K562 (cell line): ENCODE measurements around the gene ANTKMT. TPM values are rescaled to one million over a fixed set of nuclear protein-coding genes. Genes with fewer than 3 reads are reported as not detected.

Source experiments
- BHLHE40 ChIP-seq: IDR thresholded peaks from 2 replicates; pipeline ENCODE4 v1.6.1; 2011; ENCODE audit warnings: low read length, improper control_type of control experiment
- CHD2 ChIP-seq: IDR thresholded peaks from 2 replicates; pipeline ENCODE4 v1.6.1; 2011; ENCODE audit warnings: low read depth, low read length
- CREB1 ChIP-seq, 2 experiments: sonication (generic) in 1 of 2; formaldehyde crosslinking in 1 of 2; IDR thresholded peaks; 2 replicates each; pipeline versions ENCODE4 v1.6.1 to v1.8.0; 2012 to 2022; ENCODE audit warnings: inconsistent platforms in 1 of 2, mild to moderate bottlenecking in 1 of 2, missing genetic modification reagents in 1 of 2, moderate library complexity in 1 of 2
- E2F6 ChIP-seq, 2 experiments: IDR thresholded peaks; 2 replicates each; pipeline ENCODE4 v1.6.1; 2011; ENCODE audit warnings: borderline replicate concordance in 1 of 2, control low read depth in 1 of 2, low read depth in 1 of 2, low read length in 1 of 2, mild to moderate bottlenecking in 1 of 2, mixed read lengths in 1 of 2, moderate library complexity in 1 of 2; ENCODE audit not compliant: insufficient read depth in 1 of 2, insufficient read length in 1 of 2, poor library complexity in 1 of 2, severe bottlenecking in 1 of 2; ENCODE audit errors: extremely low read depth in 1 of 2
- EGR1 ChIP-seq: fragments of 450-650 bp; conservative IDR thresholded peaks from 2 replicates; pipeline ENCODE4 v1.6.1; 2017; ENCODE audit warnings: mild to moderate bottlenecking
- ETS1 ChIP-seq: conservative IDR thresholded peaks from 2 replicates; pipeline ENCODE4 v1.6.1; 2011; ENCODE audit warnings: low read depth, mild to moderate bottlenecking, low read length; ENCODE audit not compliant: control insufficient read depth
- FOXP1 ChIP-seq: sonication (generic); formaldehyde crosslinking; IDR thresholded peaks from 2 replicates; pipeline ENCODE4 v1.8.0; 2022; ENCODE audit warnings: mild to moderate bottlenecking, missing genetic modification reagents
- HDAC8 ChIP-seq: fragments of 450-650 bp; IDR thresholded peaks from 2 replicates; pipeline ENCODE4 v1.6.1; 2016; ENCODE audit warnings: mild to moderate bottlenecking, missing genetic modification characterization, moderate library complexity, missing compliant biosample characterization
- HLTF ChIP-seq: fragments of 450-650 bp; IDR thresholded peaks from 2 replicates; pipeline ENCODE4 v1.6.1; 2016
- HMGXB4 ChIP-seq: sonication (generic); formaldehyde crosslinking; IDR thresholded peaks from 2 replicates; pipeline ENCODE4 v1.8.1; 2023; ENCODE audit warnings: mild to moderate bottlenecking, missing genetic modification reagents
- NR2C2 ChIP-seq, 2 experiments: fragments of 200-800 bp in 1 of 2; sonication (Bioruptor generic) in 1 of 2; sonication (generic) in 1 of 2; formaldehyde crosslinking in 1 of 2; IDR thresholded peaks; 2 replicates each; pipeline versions ENCODE4 v1.6.1 to v1.8.0; 2016 to 2022; ENCODE audit warnings: mild to moderate bottlenecking in 1 of 2, missing compliant biosample characterization in 1 of 2, missing genetic modification characterization in 1 of 2, missing genetic modification reagents in 1 of 2
- NUFIP1 ChIP-seq: fragments of 450-650 bp; IDR thresholded peaks from 2 replicates; pipeline ENCODE4 v1.6.1; 2018; ENCODE audit not compliant: partially characterized antibody
- PRPF4 ChIP-seq: fragments of 200-400 bp; formaldehyde crosslinking; IDR thresholded peaks from one replicate; pipeline ENCODE4 v1.6.1; 2017; ENCODE audit warnings: low read length, low read depth, mild to moderate bottlenecking; ENCODE audit not compliant: insufficient read depth, poor library complexity, severe bottlenecking
- SP2 ChIP-seq: IDR thresholded peaks from 2 replicates; pipeline ENCODE4 v1.6.1; 2011; ENCODE audit warnings: mild to moderate bottlenecking, low read depth, low read length, moderate library complexity; ENCODE audit not compliant: poor library complexity, severe bottlenecking; ENCODE audit errors: extremely low read depth
- TRIM28 ChIP-seq: fragments of 450-650 bp; IDR thresholded peaks from 2 replicates; pipeline ENCODE4 v1.6.1; 2017
- ZNF232 ChIP-seq: sonication (generic); formaldehyde crosslinking; IDR thresholded peaks from 2 replicates; pipeline ENCODE4 v1.8.0; 2022; ENCODE audit warnings: mild to moderate bottlenecking, missing genetic modification reagents
- ZNF253 ChIP-seq: fragments of 250-450 bp; sonication (Bioruptor Pico); conservative IDR thresholded peaks from 2 replicates; pipeline ENCODE4 v1.6.1; 2021; ENCODE audit warnings: mild to moderate bottlenecking
- ZNF395 ChIP-seq: fragments of 200-800 bp; sonication (Bioruptor generic); IDR thresholded peaks from 2 replicates; pipeline ENCODE4 v1.6.1; 2017; ENCODE audit warnings: missing genetic modification characterization, missing compliant biosample characterization
- polyA plus RNA-seq, 8 experiments: library from polyadenylated mRNA; depleted of rRNA in 4 of 8; stranded (reverse) in 5 of 8; unstranded in 3 of 8; fragments of >200 nt; fragmentation: Nextera tagmentation in 2 of 8; fragmentation: Illumina TruSeq in 1 of 8; extraction: Ambion mirVana in 2 of 8; extraction: Trizol in 1 of 8; gene quantifications; 2 replicates each; pipeline versions ENCODE4 v1.2.1 to v1.2.3, GENCODE V29; 2011 to 2014; ENCODE audit warnings: inconsistent platforms in 1 of 8, missing spikeins in 1 of 8
- total RNA-seq, 7 experiments: library from RNA; depleted of rRNA in 6 of 7; stranded (reverse); fragments of >200 nt in 6 of 7; fragmentation: Illumina TruSeq in 2 of 7; extraction: Trizol in 2 of 7; gene quantifications; 2 replicates each; pipeline versions ENCODE4 v1.2.1 to v1.2.3, GENCODE V29; 2011 to 2021; ENCODE audit warnings: low replicate concordance in 1 of 7

Gene ANTKMT
- total and polyA plus RNA-seq, 9 of the 15 experiments (the other 6 are each of a cell fraction or from before 2014, with no cell fraction given): 0.58 to 217 (median 19.1) TPM

- no peak for TF ChIP-seq CREB1 (IDR thresholded peaks at IDR 0.05)
- TF ChIP-seq CREB1 (CRISPR knock-in tag; IDR thresholded peaks at IDR 0.05): 0 out of 2 replicates have a peak, but pooled peaks have one; percentile 21
- TF ChIP-seq HDAC8 (tag): no peak
- peak; percentile 44 for TF ChIP-seq EGR1
- no peak for TF ChIP-seq NUFIP1
- TF ChIP-seq SP2: no peak
- TF ChIP-seq ETS1: 0 out of 2 replicates have a peak, but pooled peaks have one; percentile 22
- no peak for TF ChIP-seq NR2C2 (CRISPR knock-in tag; IDR thresholded peaks at IDR 0.05)
- TF ChIP-seq NR2C2 (tag; IDR thresholded peaks at IDR 0.05): no peak
- TF ChIP-seq HLTF: 0 out of 2 replicates have a peak, but pooled peaks have one; percentile 49
- TF ChIP-seq ZNF253: no peak
- TF ChIP-seq ZNF232 (CRISPR knock-in tag): peak; percentile 55; the same call in 1 of the 2 replicates
- TF ChIP-seq CHD2: no peak
- no peak for TF ChIP-seq HMGXB4 (CRISPR knock-in tag)
- TF ChIP-seq ZNF395 (CRISPR knock-in tag): no peak
- no peak for TF ChIP-seq FOXP1 (CRISPR knock-in tag)
- TF ChIP-seq TRIM28: no peak
- no peak for TF ChIP-seq BHLHE40
- no peak for TF ChIP-seq E2F6 (IDR thresholded peaks at IDR 0.05; ENCODE audit: borderline replicate concordance in 1 of 2, extremely low read depth in 1 of 2, insufficient read depth in 1 of 2, insufficient read length in 1 of 2, low read depth in 1 of 2, low read length in 1 of 2, poor library complexity in 1 of 2, severe bottlenecking in 1 of 2)
- TF ChIP-seq PRPF4: no peak
These were observed 1.0 kb downstream of the ANTKMT start (continued) for GRCh38 chr16:721765-722540.
